Prostate gland (tissue), 2 donors: ENCODE measurements around the gene BSND. TPM values are rescaled to one million over a fixed set of nuclear protein-coding genes. Genes with fewer than 3 reads are reported as not detected.

Experiments
- DNase-seq: peaks from one replicate; pipeline ENCODE4 v3.0.0-alpha.2; 2019; ENCODE audit warnings: low spot score
- H3K27ac ChIP-seq, 2 donors: fragments of 200-600 bp; sonication (generic); 2 replicates each; pipeline ENCODE4 v1.5.1; 2017 to 2019
- H3K27me3 ChIP-seq: fragments of 200-600 bp; sonication (generic); replicated peaks from 2 replicates; pipeline ENCODE4 v1.5.1; 2019; ENCODE audit not compliant: insufficient read depth
- H3K36me3 ChIP-seq, 2 donors: fragments of 200-600 bp; sonication (generic); 1 replicate in 1 of 2; 2 replicates in 1 of 2; pipeline versions ENCODE4 v1.5.1 to v1.8.1; 2017 to 2019
- H3K4me1 ChIP-seq: fragments of 200-600 bp; sonication (generic); replicated peaks from 2 replicates; pipeline ENCODE4 v1.5.1; 2019
- H3K4me3 ChIP-seq, 2 donors: fragments of 200-600 bp; sonication (generic); 2 replicates each; pipeline ENCODE4 v1.5.1; 2017 to 2019
- H3K9me3 ChIP-seq: fragments of 200-600 bp; sonication (generic); 2 replicates; pipeline ENCODE4 v1.5.1; 2017
- CTCF ChIP-seq, 4 experiments: fragments of 200-600 bp in 2 of 4; fragments of 450-650 bp in 2 of 4; sonication (generic) in 2 of 4; IDR thresholded peaks; 1 replicate in 3 of 4; 2 replicates in 1 of 4; pipeline ENCODE4 v1.5.1; 2016 to 2019; ENCODE audit warnings: antibody characterized with exemption in 4 of 4, mild to moderate bottlenecking in 2 of 4, moderate library complexity in 2 of 4
- POLR2A ChIP-seq: fragments of 450-650 bp; IDR thresholded peaks from one replicate; pipeline ENCODE4 v1.6.1; 2016; ENCODE audit warnings: antibody characterized with exemption, mild to moderate bottlenecking
- POLR2AphosphoS5 ChIP-seq: sonication (generic); formaldehyde crosslinking; IDR thresholded peaks from one replicate; pipeline ENCODE4 v1.6.1; 2017; ENCODE audit warnings: antibody characterized with exemption
- WGBS: methylation state at CpG from one replicate; pipeline ENCODE4 v1.1.5; 2018; 5-methylcytosine and 5-hydroxymethylcytosine counted together
- intact Hi-C: fragments of 100-400 bp; cut with DNase I; formaldehyde crosslinking; loops from one replicate; pipeline ENCODE4 v1.14.2; 2022
- total RNA-seq, 2 donors: library from RNA; depleted of rRNA; stranded (reverse); fragments of >200 nt; gene quantifications; one replicate each; pipeline ENCODE4 v1.1.0, GENCODE V29; 2016

Gene BSND
- total RNA-seq, 2 donors from 2014 or later: 0.11 TPM; not detected in 1

GRCh38 chr1:54984131-54984842 lies 14.4 kb upstream of the BSND start:
- Histone ChIP-seq H3K27me3 (no peaks in the 10 kb centered on the region), H3K27ac (no peak overlapping the region), H3K36me3 (no peaks in the 10 kb centered on the region), H3K9me3 (no peaks in the 10 kb centered on the region), H3K4me1 (peaks cover 3% of the 10 kb centered on the region), H3K4me3 (no peak overlapping the region)
- intact Hi-C loops: no loop called here
- 53% methylated on average over 7 of the region's 7 CpGs for WGBS
- DNase-seq: no peak
- TF ChIP-seq CTCF (IDR thresholded peaks at IDR 0.05) (no peak), POLR2AphosphoS5 (no peak), POLR2A (no peak)

GRCh38 chr1:54985556-54985955 lies 13.2 kb upstream of the BSND start:
- no peaks in the 10 kb centered on the region for H3K36me3 ChIP-seq
- TF ChIP-seq POLR2A (no peak), POLR2AphosphoS5 (no peak), CTCF (IDR thresholded peaks at IDR 0.05) (no peak)
- WGBS: 92% methylated on average over 5 of the region's 5 CpGs
- H3K4me3 ChIP-seq: no peak overlapping the region
- intact Hi-C loops: no loop called here
- peaks cover 3% of the 10 kb centered on the region for H3K4me1 ChIP-seq
- no peaks in the 10 kb centered on the region for H3K27me3 ChIP-seq
- H3K27ac ChIP-seq: no peak overlapping the region
- no peak for DNase-seq
- no peaks in the 10 kb centered on the region for H3K9me3 ChIP-seq

GRCh38 chr1:54986025-54986424 lies 12.7 kb upstream of the BSND start:
- no peaks in the 10 kb centered on the region for H3K9me3 ChIP-seq
- no peaks in the 10 kb centered on the region for H3K36me3 ChIP-seq
- H3K4me1 ChIP-seq: peaks cover 3% of the 10 kb centered on the region
- H3K27me3 ChIP-seq: no peaks in the 10 kb centered on the region
- WGBS: 89% methylated on average over 15 of the region's 15 CpGs
- TF ChIP-seq POLR2A (no peak), POLR2AphosphoS5 (no peak), CTCF (IDR thresholded peaks at IDR 0.05) (no peak)
- H3K4me3 ChIP-seq: no peak overlapping the region
- DNase-seq: no peak
- no peak overlapping the region for H3K27ac ChIP-seq
- intact Hi-C loops: no loop called here

GRCh38 chr1:54986533-54986932 lies 12.2 kb upstream of the BSND start:
- no peak for DNase-seq
- H3K27me3 ChIP-seq: no peaks in the 10 kb centered on the region
- peaks cover 3% of the 10 kb centered on the region for H3K4me1 ChIP-seq
- no peaks in the 10 kb centered on the region for H3K9me3 ChIP-seq
- intact Hi-C loops: no loop called here
- H3K36me3 ChIP-seq: no peaks in the 10 kb centered on the region
- TF ChIP-seq CTCF (IDR thresholded peaks at IDR 0.05) (no peak), POLR2AphosphoS5 (no peak)
- WGBS: 100% methylated on average over 3 of the region's 3 CpGs
- no peak overlapping the region for H3K4me3 ChIP-seq
- H3K27ac ChIP-seq: no peak overlapping the region

- intact Hi-C loops: no loop called here
- Histone ChIP-seq H3K27ac (no peak overlapping the region), H3K36me3 (no peaks in the 10 kb centered on the region), H3K4me3 (no peak overlapping the region), H3K27me3 (no peaks in the 10 kb centered on the region), H3K4me1 (peaks cover 3% of the 10 kb centered on the region), H3K9me3 (no peaks in the 10 kb centered on the region)
- 40% methylated on average over 2 of the region's 2 CpGs for WGBS
- TF ChIP-seq POLR2A (no peak), POLR2AphosphoS5 (peak; percentile 64), CTCF (IDR thresholded peaks at IDR 0.05) (no peak)
- DNase-seq: no peak
Observed at GRCh38 chr1:54987427-54987826, 11.3 kb upstream of the BSND start.
